K562 (cell line): ENCODE measurements around the gene SYNGR1. TPM values are rescaled to one million over a fixed set of nuclear protein-coding genes. Genes with fewer than 3 reads are reported as not detected.

ENCODE experiments used
- ATAC-seq: fragments of 200-7000 bp; cut with Tn5 transposase; 3 replicates; pipeline ENCODE4 v1.9.1; 2020; ENCODE audit warnings: moderate library complexity
- BruUV-seq: library from RNA; stranded (reverse); fragments of 400-500 nt; replicated peaks from 2 replicates; lab custom pipeline; 2021; lab: Mats Ljungman, UMichigan
- CTCF ChIA-PET: fragments of 300-600 bp; formaldehyde crosslinking; extraction: SDS; loops from one replicate; lab custom pipeline; 2021; ENCODE audit warnings: low intra/inter-chr PET ratio; lab: Yijun Ruan, JAX
- POLR2A ChIA-PET: fragments of 300-600, 350-650 bp; sonication (Branson Sonifier 250); formaldehyde crosslinking; extraction: SDS; loops from one replicate; lab custom pipeline; 2021; ENCODE audit warnings: antibody characterized with exemption, inconsistent platforms; lab: Yijun Ruan, JAX
- DNase-seq, 4 experiments: peaks; one replicate each; pipeline versions ENCODE4 v3.0.0 to v3.0.0-alpha.2; 2011 to 2018; ENCODE audit warnings: low spot score in 3 of 4, mixed read lengths in 3 of 4; ENCODE audit errors: extremely low read depth in 1 of 4
- FAIRE-seq: peaks from 2 replicates; lab custom pipeline; 2011; peaks lifted over from hg19 to GRCh38; lab: Jason Lieb, UNC
- H2AFZ ChIP-seq: 2 replicates; pipeline ENCODE4 v1.6.0; 2011; ENCODE audit warnings: low read depth, low read length, control low read depth, inconsistent platforms
- H3K27ac ChIP-seq: fragments of 200-600 bp; 3 replicates; pipeline ENCODE4 v1.8.0; 2011; ENCODE audit warnings: low read depth, mild to moderate bottlenecking, control low read depth, inconsistent platforms, low read length, moderate library complexity, mixed read lengths; ENCODE audit errors: extremely low read depth
- H3K27me3 ChIP-seq, 2 experiments: fragments of 300-600 bp in 1 of 2; 2 replicates in 1 of 2; 3 replicates in 1 of 2; pipeline versions ENCODE4 v1.6.0 to v1.8.0; 2011; ENCODE audit warnings: inconsistent platforms in 2 of 2, low read length in 2 of 2, mild to moderate bottlenecking in 1 of 2, mixed read lengths in 1 of 2, moderate library complexity in 1 of 2; ENCODE audit not compliant: control insufficient read depth in 2 of 2, insufficient read depth in 2 of 2
- H3K36me3 ChIP-seq: fragments of 300-600 bp; 3 replicates; pipeline ENCODE4 v1.8.0; 2011; ENCODE audit warnings: mild to moderate bottlenecking, low read length, inconsistent platforms; ENCODE audit not compliant: control insufficient read depth, insufficient read depth
- H3K4me1 ChIP-seq, 2 experiments: fragments of 200-600 bp in 1 of 2; replicated peaks in 1 of 2; 2 replicates in 1 of 2; 3 replicates in 1 of 2; pipeline versions ENCODE4 v1.5.1 to v1.8.0; 2011; ENCODE audit warnings: inconsistent platforms in 2 of 2, low read length in 2 of 2, mild to moderate bottlenecking in 1 of 2, mixed read lengths in 1 of 2, moderate library complexity in 1 of 2; ENCODE audit not compliant: control insufficient read depth in 2 of 2, insufficient read depth in 2 of 2
- H3K4me2 ChIP-seq: 2 replicates; pipeline ENCODE4 v1.6.1; 2011; ENCODE audit warnings: low read length, control low read depth, inconsistent platforms, mixed read lengths; ENCODE audit not compliant: insufficient read depth
- H3K4me3 ChIP-seq: fragments of 200-600 bp; sonication (generic), shearing (Covaris generic); 2 replicates; pipeline ENCODE4 v1.5.1; 2016; ENCODE audit warnings: control low read depth, inconsistent platforms
- H3K79me2 ChIP-seq: fragments of 200-600 bp; 3 replicates; pipeline ENCODE4 v1.8.0; 2011; ENCODE audit warnings: low read length, inconsistent platforms; ENCODE audit not compliant: control insufficient read depth, insufficient read depth
- H3K9ac ChIP-seq, 2 experiments: 2 replicates each; pipeline versions ENCODE4 v1.6.0 to v1.6.1; 2011; ENCODE audit warnings: low read depth in 2 of 2, low read length in 2 of 2, control low read depth in 1 of 2, inconsistent platforms in 1 of 2, mild to moderate bottlenecking in 1 of 2, mixed read lengths in 1 of 2; ENCODE audit not compliant: insufficient read depth in 1 of 2
- H3K9me1 ChIP-seq: one replicate; pipeline ENCODE4 v1.6.0; 2011; ENCODE audit warnings: inconsistent platforms, mild to moderate bottlenecking, low read length, moderate library complexity; ENCODE audit not compliant: control insufficient read depth, insufficient read depth
- H3K9me3 ChIP-seq: replicated peaks from 2 replicates; pipeline ENCODE4 v1.5.1; 2011; ENCODE audit warnings: low read depth, low read length, inconsistent platforms; ENCODE audit not compliant: control insufficient read depth, insufficient read depth
- H4K20me1 ChIP-seq: replicated peaks from 2 replicates; pipeline ENCODE4 v1.6.1; 2011; ENCODE audit warnings: low read length, inconsistent platforms, mixed read lengths; ENCODE audit not compliant: control insufficient read depth, insufficient read depth
- ARNT ChIP-seq, 2 experiments: fragments of 450-650 bp; IDR thresholded peaks; 2 replicates each; pipeline ENCODE4 v1.6.1; 2016; ENCODE audit warnings: mild to moderate bottlenecking in 1 of 2
- HDGF ChIP-seq: fragments of 450-650 bp; IDR thresholded peaks from 2 replicates; pipeline ENCODE4 v1.6.1; 2016
- MCM7 ChIP-seq, 2 experiments: fragments of 450-650 bp; IDR thresholded peaks; 2 replicates each; pipeline ENCODE4 v1.6.1; 2016 to 2018
- MTA3 ChIP-seq: fragments of 450-650 bp; formaldehyde crosslinking; IDR thresholded peaks from 2 replicates; pipeline ENCODE4 v1.6.1; 2017; ENCODE audit warnings: mild to moderate bottlenecking, borderline replicate concordance
- NCOA4 ChIP-seq: fragments of 450-650 bp; IDR thresholded peaks from 2 replicates; pipeline ENCODE4 v1.6.1; 2018; ENCODE audit warnings: mild to moderate bottlenecking; ENCODE audit not compliant: partially characterized antibody
- PRDM10 ChIP-seq: fragments of 450-650 bp; IDR thresholded peaks from 2 replicates; pipeline ENCODE4 v1.6.1; 2018; ENCODE audit not compliant: partially characterized antibody
- PTBP1 ChIP-seq: fragments of 200-400 bp; formaldehyde crosslinking; IDR thresholded peaks from 2 replicates; pipeline ENCODE4 v1.6.1; 2017; ENCODE audit warnings: low read depth, low read length
- XRCC3 ChIP-seq: fragments of 450-650 bp; IDR thresholded peaks from 2 replicates; pipeline ENCODE4 v1.6.1; 2017; ENCODE audit warnings: mild to moderate bottlenecking, moderate library complexity
- YY1 ChIP-seq, 3 experiments: IDR thresholded peaks; 2 replicates each; pipeline ENCODE4 v1.6.1; 2011; ENCODE audit warnings: low read length in 2 of 3, mild to moderate bottlenecking in 2 of 3, moderate library complexity in 2 of 3, borderline replicate concordance in 1 of 3, control low read depth in 1 of 3, low read depth in 1 of 3; ENCODE audit not compliant: insufficient read depth in 3 of 3, insufficient replicate concordance in 2 of 3, control insufficient read depth in 1 of 3, insufficient read length in 1 of 3; ENCODE audit errors: extremely low read depth in 1 of 3
- WGBS: fragments of 100-300 bp; shearing (Covaris generic); methylation state at CpG from one replicate; pipeline ENCODE4 v1.1.6; 2016; ENCODE audit warnings: low coverage, mixed read lengths; ENCODE audit not compliant: insufficient coverage; ENCODE audit errors: missing lambda C conversion rate; 5-methylcytosine and 5-hydroxymethylcytosine counted together
- in situ Hi-C: fragments of 300-500 bp; cut with MboI; formaldehyde crosslinking; loops from 4 replicates; pipeline ENCODE4 v1.15.0; 2018; ENCODE audit warnings: inconsistent platforms, mixed read lengths
- intact Hi-C: fragments of 100-400 bp; cut with micrococcal nuclease; formaldehyde crosslinking; loops from 2 replicates; pipeline ENCODE4 v1.14.2; 2022
- polyA plus RNA-seq, 8 experiments: library from polyadenylated mRNA; depleted of rRNA in 4 of 8; stranded (reverse) in 5 of 8; unstranded in 3 of 8; fragments of >200 nt; fragmentation: Nextera tagmentation in 2 of 8; fragmentation: Illumina TruSeq in 1 of 8; extraction: Ambion mirVana in 2 of 8; extraction: Trizol in 1 of 8; gene quantifications; 2 replicates each; pipeline versions ENCODE4 v1.2.1 to v1.2.3, GENCODE V29; 2011 to 2014; ENCODE audit warnings: inconsistent platforms in 1 of 8, missing spikeins in 1 of 8
- total RNA-seq, 7 experiments: library from RNA; depleted of rRNA in 6 of 7; stranded (reverse); fragments of >200 nt in 6 of 7; fragmentation: Illumina TruSeq in 2 of 7; extraction: Trizol in 2 of 7; gene quantifications; 2 replicates each; pipeline versions ENCODE4 v1.2.1 to v1.2.3, GENCODE V29; 2011 to 2021; ENCODE audit warnings: low replicate concordance in 1 of 7
- TF ChIP-seq, protein P1 (sequence below): fragments of 200-400 bp; formaldehyde crosslinking; IDR thresholded peaks from 2 replicates; pipeline ENCODE4 v1.6.1; 2017; ENCODE audit warnings: mild to moderate bottlenecking, low read depth, low read length, moderate library complexity
- TF ChIP-seq, protein P2 (sequence below): sonication (generic); formaldehyde crosslinking; IDR thresholded peaks from 2 replicates; pipeline ENCODE4 v1.8.0; 2022; ENCODE audit warnings: mild to moderate bottlenecking, missing genetic modification reagents, borderline replicate concordance
- TF ChIP-seq, protein P3 (sequence below): fragments of 450-650 bp; IDR thresholded peaks from 2 replicates; pipeline ENCODE4 v1.6.1; 2016; ENCODE audit warnings: missing biosample characterization, missing genetic modification characterization

The SYNGR1 gene
- total and polyA plus RNA-seq, 9 of the 15 experiments (the other 6 are each of a cell fraction or from before 2014, with no cell fraction given), result 1.8 to 15.9 (median 5.5) TPM

- in situ Hi-C loops (no loop called here), intact Hi-C loops (no loop called here)
- Histone ChIP-seq H3K9me1 (no peaks in the 10 kb centered on the region), H3K27me3 (no peaks in the 10 kb centered on the region), H3K36me3 (no peaks in the 10 kb centered on the region), H3K9me3 (no peaks in the 10 kb centered on the region), H3K4me1 (peaks cover 10 to 43% of the 10 kb centered on the region in 2 experiments; a peak in 4 of 5 replicates), H3K4me2 (no peak overlapping the region), H2AFZ (no peak overlapping the region), H3K9ac (0 out of 4 replicates have a peak overlapping the region, but pooled peaks of 1 of the 2 experiments have one; percentile 2), H3K79me2 (peaks cover 6% of the 10 kb centered on the region; the same call in 1 of the 3 replicates), H4K20me1 (no peaks in the 10 kb centered on the region), H3K27ac (no peak overlapping the region), H3K4me3 (no peak overlapping the region)
- ATAC-seq, result no peak
- BruUV-seq, result no TSS peak
- DNase-seq, result no peak
- ChIA-PET POLR2A (interaction anchor here (0.6 to 1.6 kb wide), 2 partner anchors 33 to 217 kb away, joined by 3 read pairs; no protein-coding TSS in a partner anchor), CTCF (no interaction called here)
- FAIRE-seq, result no peak
- 72% methylated on average over 5 of the region's 7 CpGs for WGBS
- TF ChIP-seq PRDM10 (no peak), MCM7 (IDR thresholded peaks at IDR 0.05) (no peak), NCOA4 (no peak), HDGF (no peak), XRCC3 (no peak), YY1 (IDR thresholded peaks at IDR 0.05; ENCODE audit: borderline replicate concordance in 1 of 3, control insufficient read depth in 1 of 3, extremely low read depth in 1 of 3, insufficient read depth in 3 of 3, insufficient read length in 1 of 3, insufficient replicate concordance in 2 of 3, low read depth in 1 of 3, low read length in 2 of 3) (no peak), PTBP1 (no peak), MTA3 (no peak), ARNT (IDR thresholded peaks at IDR 0.05) (no peak)
- TF ChIP-seq, protein P1, sequence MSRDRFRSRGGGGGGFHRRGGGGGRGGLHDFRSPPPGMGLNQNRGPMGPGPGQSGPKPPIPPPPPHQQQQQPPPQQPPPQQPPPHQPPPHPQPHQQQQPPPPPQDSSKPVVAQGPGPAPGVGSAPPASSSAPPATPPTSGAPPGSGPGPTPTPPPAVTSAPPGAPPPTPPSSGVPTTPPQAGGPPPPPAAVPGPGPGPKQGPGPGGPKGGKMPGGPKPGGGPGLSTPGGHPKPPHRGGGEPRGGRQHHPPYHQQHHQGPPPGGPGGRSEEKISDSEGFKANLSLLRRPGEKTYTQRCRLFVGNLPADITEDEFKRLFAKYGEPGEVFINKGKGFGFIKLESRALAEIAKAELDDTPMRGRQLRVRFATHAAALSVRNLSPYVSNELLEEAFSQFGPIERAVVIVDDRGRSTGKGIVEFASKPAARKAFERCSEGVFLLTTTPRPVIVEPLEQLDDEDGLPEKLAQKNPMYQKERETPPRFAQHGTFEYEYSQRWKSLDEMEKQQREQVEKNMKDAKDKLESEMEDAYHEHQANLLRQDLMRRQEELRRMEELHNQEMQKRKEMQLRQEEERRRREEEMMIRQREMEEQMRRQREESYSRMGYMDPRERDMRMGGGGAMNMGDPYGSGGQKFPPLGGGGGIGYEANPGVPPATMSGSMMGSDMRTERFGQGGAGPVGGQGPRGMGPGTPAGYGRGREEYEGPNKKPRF, result no peak
- TF ChIP-seq, protein P2, sequence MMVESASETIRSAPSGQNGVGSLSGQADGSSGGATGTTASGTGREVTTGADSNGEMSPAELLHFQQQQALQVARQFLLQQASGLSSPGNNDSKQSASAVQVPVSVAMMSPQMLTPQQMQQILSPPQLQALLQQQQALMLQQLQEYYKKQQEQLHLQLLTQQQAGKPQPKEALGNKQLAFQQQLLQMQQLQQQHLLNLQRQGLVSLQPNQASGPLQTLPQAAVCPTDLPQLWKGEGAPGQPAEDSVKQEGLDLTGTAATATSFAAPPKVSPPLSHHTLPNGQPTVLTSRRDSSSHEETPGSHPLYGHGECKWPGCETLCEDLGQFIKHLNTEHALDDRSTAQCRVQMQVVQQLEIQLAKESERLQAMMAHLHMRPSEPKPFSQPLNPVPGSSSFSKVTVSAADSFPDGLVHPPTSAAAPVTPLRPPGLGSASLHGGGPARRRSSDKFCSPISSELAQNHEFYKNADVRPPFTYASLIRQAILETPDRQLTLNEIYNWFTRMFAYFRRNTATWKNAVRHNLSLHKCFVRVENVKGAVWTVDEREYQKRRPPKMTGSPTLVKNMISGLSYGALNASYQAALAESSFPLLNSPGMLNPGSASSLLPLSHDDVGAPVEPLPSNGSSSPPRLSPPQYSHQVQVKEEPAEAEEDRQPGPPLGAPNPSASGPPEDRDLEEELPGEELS (CRISPR knock-in tag), result no peak
- TF ChIP-seq, protein P3, sequence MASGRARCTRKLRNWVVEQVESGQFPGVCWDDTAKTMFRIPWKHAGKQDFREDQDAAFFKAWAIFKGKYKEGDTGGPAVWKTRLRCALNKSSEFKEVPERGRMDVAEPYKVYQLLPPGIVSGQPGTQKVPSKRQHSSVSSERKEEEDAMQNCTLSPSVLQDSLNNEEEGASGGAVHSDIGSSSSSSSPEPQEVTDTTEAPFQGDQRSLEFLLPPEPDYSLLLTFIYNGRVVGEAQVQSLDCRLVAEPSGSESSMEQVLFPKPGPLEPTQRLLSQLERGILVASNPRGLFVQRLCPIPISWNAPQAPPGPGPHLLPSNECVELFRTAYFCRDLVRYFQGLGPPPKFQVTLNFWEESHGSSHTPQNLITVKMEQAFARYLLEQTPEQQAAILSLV (tag), result no peak
Observed at GRCh38 chr22:39352306-39352891, 2.6 kb downstream of the SYNGR1 start.
